ENCODE data around the gene ACE.
"Not testable (repeated sequence)": the region's sequence is repeated elsewhere in the genome, so short reads cannot be mapped to it uniquely, and the experiment has no call there.

ACE gene

DNA sequence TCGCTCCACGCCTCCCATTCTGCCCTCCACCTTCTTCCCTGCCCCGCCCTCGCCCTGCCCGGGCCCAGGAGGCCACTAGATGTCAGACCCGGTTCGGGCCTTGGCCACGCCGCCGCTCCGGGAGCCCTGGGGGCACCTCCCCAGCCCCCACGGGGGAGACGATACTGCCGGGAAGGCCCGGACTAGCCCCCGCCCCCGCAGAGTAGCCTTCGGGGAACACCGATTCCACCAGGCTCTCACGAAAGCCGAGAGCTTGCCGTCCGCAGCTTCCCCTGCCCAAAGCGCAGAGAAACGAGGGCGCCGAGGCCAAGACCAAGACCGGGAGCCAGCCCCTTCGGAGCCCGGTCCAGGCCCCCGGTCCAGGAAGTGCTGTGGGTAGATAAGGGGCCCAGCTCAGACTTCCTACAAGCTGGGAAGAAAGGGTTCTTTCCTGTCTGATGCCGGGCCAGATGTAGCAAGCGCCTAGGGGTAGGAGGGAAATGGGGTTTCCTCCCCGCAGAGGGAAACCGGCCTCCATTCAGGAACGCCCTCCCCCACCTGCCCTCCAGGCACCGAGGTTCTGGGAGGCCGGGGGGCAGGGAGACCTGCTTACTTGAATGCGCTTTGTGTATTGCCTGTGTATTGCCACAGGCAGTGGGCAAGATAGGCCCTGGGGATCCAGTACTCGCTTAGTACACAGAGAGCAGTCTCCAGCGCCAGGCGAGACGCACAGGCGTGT, 29.9 kb upstream of the ACE start:
- Mint-ChIP-seq H3K4me1 (peaks cover 30% of the 10 kb centered on the region), H3K9me3 (no peaks in the 10 kb centered on the region), H3K36me3 (ENCODE audit: insufficient read depth) (peaks cover 5% of the 10 kb centered on the region), H3K27ac (ENCODE audit: low read depth) (peak overlapping the region; percentile 71), H3K27me3 (no peaks in the 10 kb centered on the region), H3K4me3 (peak overlapping the region; percentile 83)
- peak in 1 of 2 donors; percentile 18 for DNase-seq (ENCODE audit: low spot score in 2 of 2)
- ATAC-seq (replicated peaks; ENCODE audit: extremely low read depth, poor library complexity, severe bottlenecking), result peak; percentile 9

DNA sequence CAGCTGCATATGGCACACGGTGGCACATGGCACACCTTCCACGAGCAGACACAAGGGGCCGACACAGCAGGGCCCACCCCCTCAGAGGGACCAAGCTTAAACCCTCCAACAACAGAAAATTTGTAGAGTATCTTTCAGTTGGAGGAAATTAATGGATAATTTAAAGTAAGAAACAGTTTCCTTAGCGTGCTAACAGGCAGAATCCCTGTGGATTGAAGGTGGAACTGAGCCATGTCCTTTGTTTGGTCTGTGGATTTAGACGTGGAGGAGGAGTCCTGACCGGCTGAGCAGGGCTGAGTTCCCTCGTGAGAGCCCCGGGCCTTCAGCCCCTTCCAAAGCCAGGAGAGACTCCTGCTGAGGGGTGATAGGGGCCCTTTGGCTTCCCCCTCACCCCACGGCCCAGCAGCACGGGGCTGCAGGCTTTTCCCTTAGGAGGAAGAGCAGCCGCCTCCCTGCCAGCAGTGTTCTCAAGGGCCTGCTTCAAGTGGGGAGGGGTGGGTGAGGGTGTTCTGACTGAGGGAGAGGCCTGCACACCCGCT, 29.3 kb upstream of the ACE start:
- ATAC-seq (replicated peaks; ENCODE audit: extremely low read depth, poor library complexity, severe bottlenecking), result no peak
- Mint-ChIP-seq H3K36me3 (ENCODE audit: insufficient read depth) (peaks cover 5% of the 10 kb centered on the region), H3K4me3 (peak overlapping the region; percentile 83), H3K9me3 (no peaks in the 10 kb centered on the region), H3K27ac (ENCODE audit: low read depth) (peak overlapping the region; percentile 71), H3K4me1 (peaks cover 26% of the 10 kb centered on the region), H3K27me3 (no peaks in the 10 kb centered on the region)
- no peak for DNase-seq (ENCODE audit: low spot score in 2 of 2)

DNA sequence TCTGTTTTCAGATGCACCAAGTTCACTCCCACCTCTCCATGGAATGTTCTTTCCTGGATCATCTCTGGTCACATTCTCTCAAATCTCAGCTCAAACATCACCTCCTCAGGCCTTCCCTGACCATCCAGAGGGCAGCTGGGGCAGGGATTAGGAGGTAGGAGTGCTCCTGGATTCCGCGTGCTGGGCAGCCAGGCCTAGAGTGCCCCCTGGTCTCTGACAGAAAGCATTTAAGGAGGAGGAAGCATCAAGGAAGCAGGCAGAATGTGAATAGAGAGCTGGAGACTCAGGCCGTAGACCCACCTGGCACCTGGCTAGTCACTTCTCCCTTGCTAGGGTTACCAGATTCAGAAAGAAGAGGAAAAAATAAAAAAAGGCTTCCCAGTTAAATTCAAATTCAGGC, 28.2 kb upstream of the ACE start:
- H3K4me1 Mint-ChIP-seq, result peaks cover 20% of the 10 kb centered on the region
- peak overlapping the region; percentile 32 for H3K4me3 Mint-ChIP-seq
- no peaks in the 10 kb centered on the region for H3K9me3 Mint-ChIP-seq
- H3K36me3 Mint-ChIP-seq (ENCODE audit: insufficient read depth), result peaks cover 5% of the 10 kb centered on the region
- no peaks in the 10 kb centered on the region for H3K27me3 Mint-ChIP-seq
- H3K27ac Mint-ChIP-seq (ENCODE audit: low read depth), result no peak overlapping the region
- no peak for DNase-seq (ENCODE audit: low spot score in 2 of 2)
- ATAC-seq (replicated peaks; ENCODE audit: extremely low read depth, poor library complexity, severe bottlenecking), result no peak

DNA sequence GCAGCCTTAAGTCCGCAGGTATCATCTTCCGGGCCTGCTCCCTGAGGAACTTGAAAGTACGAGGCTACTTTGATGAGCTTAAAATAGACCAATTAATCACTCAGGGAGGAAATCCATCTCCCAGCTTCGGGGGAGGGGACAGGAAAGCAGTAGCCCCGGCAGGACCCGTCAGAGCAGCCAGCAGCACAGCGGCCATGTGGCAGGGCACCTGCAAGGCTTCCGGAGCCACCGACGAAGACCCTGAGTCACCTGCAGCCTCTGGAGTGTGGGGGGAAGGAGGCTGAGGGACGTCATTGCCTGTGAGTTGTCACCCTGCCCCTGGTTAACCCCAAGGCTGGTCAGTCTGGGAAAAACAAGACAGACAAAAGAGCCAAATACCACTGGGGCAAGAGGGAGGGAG, 26.3 kb upstream of the ACE start:
- no peak overlapping the region for H3K4me3 Mint-ChIP-seq
- H3K27me3 Mint-ChIP-seq, result no peaks in the 10 kb centered on the region
- no peak overlapping the region for H3K27ac Mint-ChIP-seq (ENCODE audit: low read depth)
- ATAC-seq (replicated peaks; ENCODE audit: extremely low read depth, poor library complexity, severe bottlenecking) (no peak), DNase-seq (ENCODE audit: low spot score in 2 of 2) (no peak)
- no peaks in the 10 kb centered on the region for H3K9me3 Mint-ChIP-seq
- peaks cover 7% of the 10 kb centered on the region for H3K4me1 Mint-ChIP-seq
- peaks cover 4% of the 10 kb centered on the region for H3K36me3 Mint-ChIP-seq (ENCODE audit: insufficient read depth)

DNA sequence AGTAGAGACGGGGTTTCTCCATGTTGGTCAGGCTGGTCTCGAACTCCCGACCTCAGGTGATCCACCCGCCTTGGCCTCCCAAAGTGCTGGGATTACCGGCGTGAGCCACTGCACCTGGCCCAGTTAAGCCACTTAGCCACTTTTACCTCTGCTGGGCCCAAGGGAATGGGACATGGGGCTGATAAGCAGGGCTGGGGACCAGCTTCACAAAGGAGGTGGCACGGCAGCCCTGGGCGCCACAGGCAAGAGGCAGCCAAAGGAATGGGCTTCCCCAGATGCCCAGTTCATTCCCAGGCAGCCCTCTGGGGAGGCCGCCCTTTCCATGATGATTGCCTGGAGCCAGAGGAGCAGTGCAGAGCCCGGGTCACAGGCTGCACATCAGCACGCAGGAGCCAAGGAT, 25.7 kb upstream of the ACE start:
- Mint-ChIP-seq H3K4me1 (peaks cover 7% of the 10 kb centered on the region), H3K36me3 (ENCODE audit: insufficient read depth) (peaks cover 2% of the 10 kb centered on the region), H3K4me3 (no peak overlapping the region), H3K27ac (ENCODE audit: low read depth) (no peak overlapping the region), H3K9me3 (no peaks in the 10 kb centered on the region), H3K27me3 (no peaks in the 10 kb centered on the region)
- DNase-seq (ENCODE audit: low spot score in 2 of 2), result no peak
- no peak for ATAC-seq (replicated peaks; ENCODE audit: extremely low read depth, poor library complexity, severe bottlenecking)

DNA sequence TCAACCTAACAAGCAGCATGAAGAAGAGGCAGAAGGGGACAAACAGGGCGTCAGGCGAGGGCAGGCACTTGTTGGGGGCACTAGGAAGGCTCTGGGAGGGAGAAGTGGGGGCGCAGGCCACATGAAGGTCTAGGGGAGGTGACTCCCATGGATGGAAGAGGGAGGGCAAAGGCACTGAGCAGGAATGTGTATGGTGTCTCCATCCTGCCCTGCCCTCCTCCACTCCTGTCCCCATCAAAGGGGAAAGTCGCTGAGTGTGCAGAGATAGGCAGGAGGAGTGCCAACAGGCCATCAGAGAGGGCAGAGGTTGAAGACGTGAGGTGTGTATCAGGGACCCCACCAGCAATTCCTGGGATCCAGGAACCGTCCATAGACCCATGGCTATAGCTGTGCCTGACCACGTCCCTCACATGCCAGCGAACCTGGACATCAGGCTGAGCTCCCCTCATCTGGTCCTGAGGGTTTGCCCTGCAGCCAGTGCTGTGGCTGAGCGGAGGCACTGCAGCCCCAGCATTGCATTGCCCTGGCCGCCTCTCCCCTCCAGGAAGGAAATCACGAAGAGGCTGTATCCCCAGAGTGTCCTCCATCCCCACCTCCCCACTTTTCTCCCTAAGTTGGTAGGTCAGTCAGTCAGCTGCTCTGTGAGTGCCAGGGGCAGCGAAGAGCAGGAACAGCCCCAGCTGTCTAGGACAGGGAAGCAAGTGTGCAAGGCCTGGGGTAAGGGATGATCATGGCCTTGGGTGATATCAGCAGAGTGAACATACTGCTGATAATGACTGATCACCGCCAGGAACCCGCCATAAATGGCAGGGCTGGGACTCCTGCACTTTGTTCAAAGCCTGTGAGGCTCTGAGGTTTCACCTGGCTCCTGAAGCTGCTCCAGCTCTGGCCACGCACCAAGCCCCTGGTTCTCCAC, 24.6 kb upstream of the ACE start:
- Mint-ChIP-seq H3K27ac (ENCODE audit: low read depth) (no peak overlapping the region), H3K36me3 (ENCODE audit: insufficient read depth) (peaks cover 2% of the 10 kb centered on the region), H3K27me3 (no peaks in the 10 kb centered on the region), H3K4me3 (no peak overlapping the region), H3K9me3 (no peaks in the 10 kb centered on the region), H3K4me1 (peaks cover 2% of the 10 kb centered on the region)
- DNase-seq (ENCODE audit: low spot score in 2 of 2), result no peak
- ATAC-seq (replicated peaks; ENCODE audit: extremely low read depth, poor library complexity, severe bottlenecking), result no peak

DNA sequence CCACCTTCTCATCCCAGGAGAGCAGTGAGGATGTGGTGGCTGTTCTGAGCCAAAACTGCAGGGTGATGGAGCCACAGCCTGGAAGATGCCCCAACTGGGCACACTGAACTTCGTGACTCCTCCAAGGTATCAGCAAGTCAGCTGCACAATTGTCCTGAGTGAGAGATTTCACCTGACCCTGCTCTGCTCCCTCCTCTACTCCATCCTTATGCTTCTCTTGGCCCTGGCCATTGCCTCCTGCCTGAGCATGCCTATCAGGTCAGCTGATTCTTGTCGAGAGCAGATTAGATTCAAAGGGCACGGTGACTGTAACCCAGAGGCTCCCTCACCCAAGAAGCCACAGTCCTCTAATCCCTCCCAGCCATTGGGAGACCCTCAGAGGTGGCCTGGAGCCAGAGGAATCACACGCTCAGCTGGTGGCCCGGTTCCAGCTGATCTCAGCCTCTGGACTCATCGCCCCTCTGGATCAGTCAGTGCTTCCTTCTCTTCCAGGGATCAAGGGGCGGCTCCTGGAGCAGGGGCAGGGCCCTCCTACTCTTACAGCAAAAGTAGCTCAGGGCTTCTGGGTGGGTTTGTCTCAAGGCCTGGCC, 23.8 kb upstream of the ACE start:
- ATAC-seq (replicated peaks; ENCODE audit: extremely low read depth, poor library complexity, severe bottlenecking) (no peak), DNase-seq (ENCODE audit: low spot score in 2 of 2) (no peak)
- peaks cover 6% of the 10 kb centered on the region for H3K27me3 Mint-ChIP-seq
- no peaks in the 10 kb centered on the region for H3K4me1 Mint-ChIP-seq
- H3K9me3 Mint-ChIP-seq, result no peaks in the 10 kb centered on the region
- no peak overlapping the region for H3K4me3 Mint-ChIP-seq
- H3K27ac Mint-ChIP-seq (ENCODE audit: low read depth), result no peak overlapping the region
- peaks cover 2% of the 10 kb centered on the region for H3K36me3 Mint-ChIP-seq (ENCODE audit: insufficient read depth)

DNA sequence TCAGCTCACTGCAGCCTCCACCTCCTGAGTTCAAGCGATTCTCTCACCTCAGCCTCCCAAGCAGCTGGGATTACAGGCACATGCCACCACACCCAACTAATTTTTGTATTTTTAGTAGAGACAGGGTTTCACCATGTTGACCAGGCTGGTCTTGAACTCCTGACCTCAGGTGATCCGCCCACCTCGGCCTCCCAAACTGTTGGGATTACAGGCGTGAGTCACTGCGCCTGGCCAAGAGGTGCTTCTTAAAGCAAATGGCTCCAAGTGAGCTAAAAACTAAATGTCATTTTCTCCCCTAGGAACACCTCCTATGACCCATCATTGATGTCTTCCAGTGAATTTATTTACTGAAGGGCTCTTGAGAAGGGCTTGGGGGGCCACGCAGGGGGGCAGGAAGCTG, 22.5 kb upstream of the ACE start:
- not testable (repeated sequence) for H3K4me3 Mint-ChIP-seq; DNase-seq (ENCODE audit: low spot score in 2 of 2); H3K9me3 Mint-ChIP-seq; H3K4me1 Mint-ChIP-seq; ATAC-seq (replicated peaks; ENCODE audit: extremely low read depth, poor library complexity, severe bottlenecking); H3K27me3 Mint-ChIP-seq; H3K27ac Mint-ChIP-seq (ENCODE audit: low read depth); H3K36me3 Mint-ChIP-seq (ENCODE audit: insufficient read depth)

DNA sequence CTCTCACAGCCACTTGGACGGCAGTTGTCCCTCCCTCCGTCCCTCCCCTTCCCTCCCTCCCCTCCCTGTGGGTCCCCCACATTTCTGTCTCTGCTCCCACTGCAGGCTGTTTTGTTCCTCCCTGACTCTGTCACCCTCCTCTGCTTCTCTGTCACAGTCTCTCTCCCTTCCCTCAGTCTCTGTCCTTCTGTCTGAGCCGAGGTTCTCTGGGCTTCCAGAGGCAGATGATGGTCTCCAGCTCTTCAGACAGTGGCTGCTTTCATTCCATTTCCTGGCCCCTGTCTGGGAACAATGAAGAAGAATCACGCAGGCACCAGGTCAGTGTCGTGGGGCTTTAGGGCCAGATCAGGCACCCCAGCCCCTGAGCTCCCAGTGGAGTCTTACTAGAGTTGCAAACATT, 21.9 kb upstream of the ACE start:
- H3K36me3 Mint-ChIP-seq (ENCODE audit: insufficient read depth), result peaks cover 2% of the 10 kb centered on the region
- ATAC-seq (replicated peaks; ENCODE audit: extremely low read depth, poor library complexity, severe bottlenecking) (no peak), DNase-seq (ENCODE audit: low spot score in 2 of 2) (no peak)
- no peaks in the 10 kb centered on the region for H3K9me3 Mint-ChIP-seq
- no peaks in the 10 kb centered on the region for H3K4me1 Mint-ChIP-seq
- H3K27me3 Mint-ChIP-seq, result peaks cover 9% of the 10 kb centered on the region
- peak overlapping the region; percentile 61 for H3K27ac Mint-ChIP-seq (ENCODE audit: low read depth)
- H3K4me3 Mint-ChIP-seq, result no peak overlapping the region

DNA sequence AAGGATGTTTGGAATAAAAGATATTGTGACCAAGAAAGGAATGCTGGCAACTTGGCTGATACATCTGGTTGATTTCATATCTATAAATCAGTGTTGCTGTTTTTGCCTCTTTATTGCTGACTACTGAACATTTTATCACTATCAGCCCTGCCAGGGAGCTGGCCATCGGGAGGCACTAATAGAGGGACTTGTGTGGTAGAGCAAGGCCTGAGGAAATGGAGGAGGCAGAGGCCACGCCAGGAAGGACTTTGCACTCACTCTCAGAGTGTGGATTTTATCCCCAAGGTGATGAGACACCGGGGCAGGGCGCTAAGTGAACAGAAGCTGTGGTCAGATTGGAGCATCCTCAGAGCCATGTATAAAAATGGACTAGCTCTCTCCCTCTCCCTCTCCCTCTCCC, 21.4 kb upstream of the ACE start:
- H3K27ac Mint-ChIP-seq (ENCODE audit: low read depth), result peak overlapping the region; percentile 61
- no peak for ATAC-seq (replicated peaks; ENCODE audit: extremely low read depth, poor library complexity, severe bottlenecking)

DNA sequence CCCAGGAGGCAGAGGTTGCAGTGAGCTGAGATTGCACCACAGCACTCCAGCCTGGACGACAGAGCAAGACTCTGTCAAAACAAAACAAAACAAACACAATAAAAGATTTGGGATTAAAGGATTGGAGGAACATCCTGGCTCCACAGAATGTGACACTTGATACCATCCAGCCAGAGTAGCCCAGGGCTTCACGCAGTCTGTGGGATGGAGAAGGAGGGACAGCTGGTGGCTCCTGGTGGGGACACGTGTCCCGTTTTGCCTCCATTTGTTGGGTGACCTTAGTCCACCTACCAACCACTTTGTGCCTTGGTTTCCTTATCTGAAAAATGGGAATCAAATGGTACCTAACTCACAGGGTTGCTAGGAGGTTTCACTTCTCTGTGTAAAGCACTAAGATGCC, 18.4 kb upstream of the ACE start:
- Mint-ChIP-seq H3K36me3 (ENCODE audit: insufficient read depth) (no peaks in the 10 kb centered on the region), H3K9me3 (no peaks in the 10 kb centered on the region), H3K27me3 (peaks cover 23% of the 10 kb centered on the region), H3K27ac (ENCODE audit: low read depth) (no peak overlapping the region), H3K4me3 (no peak overlapping the region), H3K4me1 (no peaks in the 10 kb centered on the region)
- DNase-seq (ENCODE audit: low spot score in 2 of 2) (no peak), ATAC-seq (replicated peaks; ENCODE audit: extremely low read depth, poor library complexity, severe bottlenecking) (no peak)

More for the DNA sequence above, 21.4 kb upstream of the ACE start:
- DNase-seq (ENCODE audit: low spot score in 2 of 2), result no peak
- no peaks in the 10 kb centered on the region for H3K9me3 Mint-ChIP-seq
- H3K36me3 Mint-ChIP-seq (ENCODE audit: insufficient read depth), result no peaks in the 10 kb centered on the region
- H3K4me1 Mint-ChIP-seq, result no peaks in the 10 kb centered on the region
- H3K4me3 Mint-ChIP-seq, result no peak overlapping the region
- H3K27me3 Mint-ChIP-seq, result peaks cover 9% of the 10 kb centered on the region

DNA sequence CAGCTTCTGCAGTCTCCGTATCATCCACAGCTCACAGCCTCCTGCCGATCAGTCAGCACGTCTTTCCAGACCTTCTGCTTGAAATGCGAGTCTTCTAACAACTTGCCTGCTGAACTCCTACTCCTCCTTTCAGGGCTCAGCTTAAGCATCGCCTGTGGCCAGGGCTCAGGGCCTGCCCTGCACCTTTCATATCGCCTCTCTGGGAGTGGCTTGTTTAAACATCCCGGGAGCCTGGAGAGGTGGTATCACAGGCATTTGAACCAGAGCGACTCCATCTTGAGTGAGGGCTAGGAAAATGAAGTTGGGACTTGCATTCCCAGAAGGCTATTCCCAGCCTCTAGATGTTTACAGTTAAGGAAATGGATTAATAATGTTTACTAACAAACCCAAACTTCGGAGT, 16.8 kb upstream of the ACE start:
- ATAC-seq (replicated peaks; ENCODE audit: extremely low read depth, poor library complexity, severe bottlenecking), result no peak
- Mint-ChIP-seq H3K4me3 (no peak overlapping the region), H3K27me3 (peaks cover 23% of the 10 kb centered on the region), H3K27ac (ENCODE audit: low read depth) (no peak overlapping the region), H3K36me3 (ENCODE audit: insufficient read depth) (peaks cover 1% of the 10 kb centered on the region), H3K4me1 (no peaks in the 10 kb centered on the region), H3K9me3 (no peaks in the 10 kb centered on the region)
- no peak for DNase-seq (ENCODE audit: low spot score in 2 of 2)

Data from central memory CD8-positive, alpha-beta T cell (primary cell).